ENCODE data around the gene ME3.

ME3 gene

DNA sequence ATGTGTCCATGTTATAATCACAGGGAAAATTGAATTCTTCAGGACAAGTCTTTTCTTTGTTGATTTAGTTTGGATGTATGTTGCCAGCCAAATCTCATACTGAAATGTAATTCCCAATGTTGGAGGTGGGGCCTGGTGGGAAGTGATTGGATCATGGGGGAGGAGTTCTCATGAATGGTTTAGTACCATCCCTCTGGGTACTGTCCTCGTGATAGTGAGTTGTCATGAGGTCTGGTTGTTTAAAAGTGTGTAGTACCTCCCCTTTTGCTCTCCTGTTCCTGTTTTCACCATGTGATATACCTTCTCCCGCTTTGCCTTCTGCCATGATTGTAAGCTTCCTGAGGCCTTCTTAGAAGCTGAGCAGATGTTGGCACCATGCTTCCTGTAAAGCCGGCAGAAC, 197.4 kb downstream of the ME3 start:
- no peak for TF ChIP-seq FOXP2 (optimal IDR thresholded peaks at IDR 0.05; ENCODE audit: borderline replicate concordance, extremely low read depth, extremely low read length, insufficient read depth)
- TF ChIP-seq REST (IDR thresholded peaks at IDR 0.05; ENCODE audit: insufficient read depth in 1 of 2, low read depth in 2 of 2, low read length in 2 of 2) = no peak
- no peak for TF ChIP-seq SIN3A (IDR thresholded peaks at IDR 0.05; ENCODE audit: borderline replicate concordance, insufficient read depth, low read length)
- TF ChIP-seq TAF1 (IDR thresholded peaks at IDR 0.05; ENCODE audit: borderline replicate concordance, insufficient read depth, low read length) = no peak

DNA sequence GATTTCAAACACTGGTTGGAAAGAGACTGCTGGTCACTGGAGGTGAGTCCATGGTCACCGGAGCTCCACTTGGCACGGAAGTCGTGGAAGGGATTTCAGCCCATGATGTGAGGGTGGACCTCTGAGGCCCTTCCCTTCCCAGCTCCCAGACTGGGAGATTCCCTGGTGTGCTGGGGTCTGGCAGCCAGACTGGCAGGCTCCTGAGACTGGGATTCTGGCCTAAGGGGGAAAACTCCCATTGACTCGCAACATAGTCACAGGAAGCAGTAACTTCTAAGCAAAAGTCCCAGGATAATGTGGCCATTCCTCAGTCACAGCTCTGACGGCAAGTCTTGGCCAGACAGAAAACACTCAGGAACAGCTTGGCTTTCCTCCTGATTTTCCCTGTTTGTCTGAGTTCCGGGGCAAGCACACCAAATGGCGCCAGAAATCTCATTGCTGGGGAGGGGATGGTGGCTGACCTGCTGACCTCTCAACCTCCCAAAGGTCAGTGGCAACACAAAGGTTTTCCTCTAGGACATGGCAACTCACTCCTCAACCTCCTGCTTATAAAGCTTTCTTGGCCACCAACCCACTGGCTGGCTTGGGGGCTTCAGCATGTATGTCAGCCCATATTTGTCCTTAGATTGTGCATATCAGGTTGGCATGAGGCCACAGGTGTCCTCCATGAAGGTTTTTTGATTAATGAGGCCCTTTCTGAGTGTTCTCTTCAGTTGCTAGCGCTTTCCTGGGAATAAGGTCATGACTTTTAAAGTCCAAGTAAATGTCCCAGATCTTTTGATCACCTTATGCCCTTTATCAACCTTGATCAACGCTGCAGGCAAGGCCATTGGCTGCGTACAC, 198.2 kb downstream of the ME3 start:
- TF ChIP-seq REST (IDR thresholded peaks at IDR 0.05; ENCODE audit: insufficient read depth in 1 of 2, low read depth in 2 of 2, low read length in 2 of 2) (no peak), TAF1 (IDR thresholded peaks at IDR 0.05; ENCODE audit: borderline replicate concordance, insufficient read depth, low read length) (no peak)

DNA sequence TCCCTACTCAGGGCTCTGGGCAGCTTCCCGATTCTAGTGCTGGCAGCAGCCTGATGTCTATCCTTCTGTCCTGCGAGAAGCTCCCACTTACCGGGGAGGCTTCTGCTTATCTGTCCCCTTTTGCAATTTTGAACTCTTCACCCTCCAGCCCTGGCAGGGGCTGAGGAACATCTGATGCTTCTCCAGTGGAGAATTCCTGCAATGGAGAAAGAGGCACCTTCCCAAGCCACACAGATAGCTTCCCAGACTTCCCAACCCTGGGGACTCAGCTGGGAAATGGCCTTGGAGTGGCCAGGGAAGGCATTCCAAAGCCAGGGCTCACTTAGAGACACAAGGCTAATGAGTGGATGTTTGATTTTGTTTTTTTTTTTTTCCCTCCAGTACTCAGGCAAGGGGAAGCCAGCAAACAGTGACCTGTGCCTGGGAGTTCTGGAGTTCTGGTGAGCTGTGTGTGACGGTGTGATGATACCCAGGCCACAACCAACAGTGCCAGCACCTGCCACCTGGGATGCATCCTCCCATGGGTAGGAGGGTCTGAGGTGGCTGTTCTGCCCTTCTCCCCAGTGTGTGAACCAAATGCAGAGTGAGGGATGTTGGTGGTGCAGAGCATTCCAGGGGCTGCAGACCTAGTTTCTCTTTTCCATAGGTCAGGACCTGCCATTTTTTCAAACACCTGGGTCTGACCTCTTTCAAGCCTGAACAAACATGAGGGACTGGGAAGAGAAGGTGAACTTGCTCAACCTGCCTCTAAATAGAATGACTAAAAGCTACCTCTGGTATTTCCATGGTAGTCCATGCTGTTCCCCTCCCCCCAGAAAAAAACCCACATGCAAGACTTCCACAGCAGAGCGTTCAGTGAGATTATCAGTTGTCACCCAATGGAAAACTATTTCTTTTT, 202.7 kb downstream of the ME3 start:
- TF ChIP-seq REST (IDR thresholded peaks at IDR 0.05; ENCODE audit: insufficient read depth in 1 of 2, low read depth in 2 of 2, low read length in 2 of 2) (no peak), FOXP2 (optimal IDR thresholded peaks at IDR 0.05; ENCODE audit: borderline replicate concordance, extremely low read depth, extremely low read length, insufficient read depth) (no peak), POLR2AphosphoS5 (IDR thresholded peaks at IDR 0.05; ENCODE audit: low read depth, low read length) (no peak), TAF1 (IDR thresholded peaks at IDR 0.05; ENCODE audit: borderline replicate concordance, insufficient read depth, low read length) (no peak), SIN3A (IDR thresholded peaks at IDR 0.05; ENCODE audit: borderline replicate concordance, insufficient read depth, low read length) (no peak)

GRCh38 chr11:86468169-86468568, 204.2 kb downstream of the ME3 start:
- no peak for TF ChIP-seq TAF1 (IDR thresholded peaks at IDR 0.05; ENCODE audit: borderline replicate concordance, insufficient read depth, low read length)
- TF ChIP-seq FOXP2 (optimal IDR thresholded peaks at IDR 0.05; ENCODE audit: borderline replicate concordance, extremely low read depth, extremely low read length, insufficient read depth) = no peak
- TF ChIP-seq REST (IDR thresholded peaks at IDR 0.05; ENCODE audit: insufficient read depth in 1 of 2, low read depth in 2 of 2, low read length in 2 of 2) = no peak
- TF ChIP-seq SIN3A (IDR thresholded peaks at IDR 0.05; ENCODE audit: borderline replicate concordance, insufficient read depth, low read length) = no peak
- no peak for TF ChIP-seq POLR2AphosphoS5 (IDR thresholded peaks at IDR 0.05; ENCODE audit: low read depth, low read length)

All from PFSK-1 (cell line).